NCI-H510A treated with DMSO at 0.1 percent for 48 hours (cell line): ENCODE results near the gene DCAF17.
A peak's percentile ranks its signal among the peaks of the same experiment; 100 is the strongest.
"Not testable (repeated sequence)": the region's sequence is repeated elsewhere in the genome, so short reads cannot be mapped to it uniquely, and the experiment has no call there.

Source experiments
- DNase-seq: peaks from one replicate; lab custom pipeline; 2025; lab: John Stamatoyannopoulos, UW

The DCAF17 gene

DNA sequence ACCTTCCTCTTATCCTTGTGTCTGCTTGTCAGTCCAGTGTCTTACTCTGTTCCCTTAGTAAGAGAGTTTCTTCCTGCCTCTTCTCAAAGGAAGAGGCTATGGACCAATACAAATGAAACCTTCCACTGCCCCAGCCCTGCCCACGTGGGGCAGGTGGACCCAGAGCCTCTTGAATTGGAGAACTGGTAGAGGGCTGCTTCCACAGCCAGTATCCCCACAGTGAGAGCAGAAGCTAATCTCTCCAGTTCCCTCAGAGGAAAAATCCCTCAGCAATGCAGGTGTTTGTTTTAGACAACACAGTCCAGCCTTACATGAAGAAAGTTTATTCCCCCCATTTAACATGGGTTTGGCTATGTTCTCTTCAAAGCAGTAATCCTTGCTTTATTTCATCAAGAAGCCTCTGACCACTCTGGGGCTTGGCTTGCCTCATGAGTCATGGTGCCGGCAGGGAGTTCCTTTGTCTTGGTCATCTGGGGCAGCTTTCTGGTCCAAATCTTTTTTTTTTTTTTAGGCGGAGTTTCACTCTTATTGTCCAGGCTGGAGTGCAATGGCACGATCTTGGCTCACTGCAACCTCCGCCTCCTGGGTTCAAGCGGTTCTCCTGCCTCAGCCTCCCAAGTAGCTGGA lies 81.8 kb downstream of the DCAF17 start:
- no peak for DNase-seq

DNA sequence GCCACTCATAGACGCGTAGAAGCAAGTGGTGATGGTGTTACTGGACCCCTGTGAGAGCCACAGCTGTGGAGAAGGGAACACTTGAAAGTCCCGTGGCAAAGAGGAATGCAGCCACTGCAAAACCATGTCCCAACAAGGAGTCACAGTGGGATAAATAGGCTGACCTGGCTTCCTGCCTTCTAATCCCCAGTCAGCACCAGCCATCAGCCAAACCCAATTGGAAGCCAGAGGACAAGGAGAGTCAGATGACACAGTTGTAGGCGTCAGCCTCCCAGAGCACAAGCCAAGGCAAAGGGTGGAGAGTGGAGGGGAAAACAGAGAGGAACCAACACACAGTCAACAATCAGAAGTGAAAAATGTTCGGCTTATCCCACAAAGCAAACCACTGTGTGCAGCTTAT lies 82.8 kb downstream of the DCAF17 start:
- DNase-seq = no peak

DNA sequence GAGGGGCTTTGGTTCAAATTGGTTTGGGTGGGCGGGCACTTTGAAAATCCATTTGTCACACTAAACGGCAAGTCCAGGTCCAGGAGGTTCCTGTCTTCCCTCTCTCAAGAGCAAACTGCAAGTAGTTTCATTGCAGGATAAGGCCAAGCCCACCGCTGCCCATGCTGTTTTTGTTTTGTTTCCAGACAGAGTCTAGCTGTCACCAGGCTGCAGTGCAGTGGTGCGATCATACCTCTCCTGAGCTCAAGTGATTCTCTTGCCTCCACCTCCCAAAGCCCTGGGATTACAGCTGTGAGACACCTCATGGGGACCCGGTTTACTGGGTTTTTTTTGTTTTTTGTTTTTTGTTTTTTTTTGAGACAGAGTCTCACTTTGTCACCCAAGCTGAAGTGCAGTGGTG lies 86.4 kb downstream of the DCAF17 start:
- DNase-seq = no peak

GRCh38 chr2:171521361-171522051 lies 87.5 kb downstream of the DCAF17 start:
- no peak for DNase-seq

GRCh38 chr2:171522052-171522787 lies 88.2 kb downstream of the DCAF17 start, which contains the start of gene CYBRD1:
Gene CYBRD1, plus strand, starts transcription at chr2:171522474. Its CDS starts 72 bp downstream, at chr2:171522546.
- DNase-seq = peak; percentile 46

DNA sequence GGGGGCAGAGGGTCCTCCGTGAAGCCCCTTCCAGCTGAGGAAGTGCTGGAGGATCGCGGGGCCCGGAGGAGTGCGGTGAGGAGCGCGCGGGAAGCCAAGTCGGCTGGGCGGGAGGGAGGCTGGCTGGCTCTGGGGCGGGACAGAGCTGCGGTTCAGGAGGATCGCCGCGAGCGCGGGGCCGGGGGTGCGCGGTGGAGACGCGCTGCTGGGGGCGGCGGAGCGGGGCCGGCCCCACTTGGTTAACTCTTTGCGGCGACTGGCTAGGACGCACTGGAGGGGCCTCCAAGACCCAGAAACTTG lies 88.7 kb downstream of the DCAF17 start:
- DNase-seq = no peak

GRCh38 chr2:171523088-171524017 lies 89.3 kb downstream of the DCAF17 start:
- peak; percentile 82 for DNase-seq

- no peak for DNase-seq
These were observed 90.0 kb downstream of the DCAF17 start for GRCh38 chr2:171524018-171524401.

DNA sequence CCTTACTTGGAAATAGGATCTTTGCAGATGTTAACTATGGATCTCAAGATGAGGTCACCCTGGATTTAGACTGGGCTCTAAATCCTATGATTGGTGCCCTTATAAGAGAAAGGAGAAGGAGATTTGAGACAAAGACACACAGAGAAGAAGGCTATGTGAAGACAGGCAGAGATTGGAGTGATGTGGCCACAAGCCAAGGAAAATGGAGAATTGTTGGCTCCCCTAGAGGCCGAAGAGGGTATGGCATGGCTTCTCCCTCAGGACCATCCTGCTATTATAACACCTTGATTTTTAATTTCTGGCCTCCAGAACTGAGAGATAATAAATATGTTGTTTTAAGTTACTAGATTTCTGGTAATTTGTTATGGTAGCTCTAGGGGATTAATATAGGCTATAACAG lies 95.9 kb downstream of the DCAF17 start:
- DNase-seq = peak; percentile 30

GRCh38 chr2:171530378-171530777 lies 96.4 kb downstream of the DCAF17 start:
- peak; percentile 70 for DNase-seq

DNA sequence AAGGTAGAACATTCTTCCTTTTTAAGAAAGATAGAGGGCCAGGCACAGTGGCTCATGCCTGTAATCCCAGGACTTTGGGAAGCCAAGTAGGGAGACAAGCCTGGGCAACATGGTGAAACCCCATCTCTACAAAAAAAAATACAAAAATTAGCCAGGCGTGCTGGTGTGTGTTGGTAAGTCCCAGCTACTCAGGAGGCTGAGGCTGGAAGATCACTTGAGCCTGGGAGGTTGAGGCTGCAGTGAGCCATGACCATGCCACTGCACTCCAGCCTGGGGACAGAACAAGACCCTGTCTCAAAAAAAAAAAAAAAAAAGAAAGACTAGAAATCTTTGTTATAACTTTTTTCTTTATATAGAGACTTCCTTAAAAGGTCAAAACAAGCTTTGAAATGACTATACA lies 96.8 kb downstream of the DCAF17 start:
- not testable (repeated sequence) for DNase-seq

DNA sequence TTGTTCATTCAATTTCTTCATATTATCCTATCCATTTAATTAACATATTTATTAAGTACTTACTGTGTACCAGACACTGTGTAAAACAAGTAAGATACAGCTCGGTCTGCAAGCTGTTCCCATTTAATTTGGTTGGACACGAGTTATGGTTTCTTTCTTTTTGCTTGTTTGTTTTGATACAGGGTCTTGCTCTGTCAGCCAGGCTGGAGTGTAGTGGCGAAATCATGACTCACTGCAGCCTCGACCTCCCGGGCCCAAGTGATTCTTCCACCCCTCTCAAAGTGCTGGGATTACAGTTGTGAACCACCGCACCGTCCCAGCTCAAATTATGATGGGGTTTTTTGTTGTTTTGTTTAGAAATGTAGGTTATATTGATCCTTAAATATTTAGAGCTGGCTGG lies 97.3 kb downstream of the DCAF17 start:
- no peak for DNase-seq

GRCh38 chr2:171531836-171532450 lies 97.9 kb downstream of the DCAF17 start:
- DNase-seq = no peak

DNA sequence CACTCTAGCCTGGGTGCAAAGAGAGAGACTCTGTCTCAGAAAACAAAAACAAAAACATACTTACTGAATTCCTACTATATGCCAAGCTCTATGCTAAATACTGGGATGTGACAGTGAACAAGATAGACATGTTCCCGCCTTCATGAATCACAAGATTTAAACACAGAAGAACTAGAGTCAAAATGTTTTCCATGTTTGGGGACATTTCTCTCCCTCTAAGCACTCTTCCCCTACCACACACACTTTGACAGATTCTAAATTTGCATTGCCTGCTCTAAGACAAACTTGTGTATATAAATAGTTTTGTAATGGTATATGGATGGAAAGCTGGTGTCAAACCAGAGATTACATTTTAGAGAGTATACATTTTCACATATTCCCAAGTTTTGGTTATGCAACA lies 99.3 kb downstream of the DCAF17 start:
- DNase-seq = no peak
